Fibroblast of lung (primary cell): Measurements from ENCODE around the gene JAZF1. TPM values are rescaled to one million over a fixed set of nuclear protein-coding genes. Genes with fewer than 3 reads are reported as not detected.
"Not testable (repeated sequence)": the region's sequence is repeated elsewhere in the genome, so short reads cannot be mapped to it uniquely, and the experiment has no call there.

Experiments used
- DNase-seq, 2 donors: peaks; one replicate each; pipeline versions ENCODE4 v3.0.0 to v3.0.0-alpha.2; 2010; ENCODE audit warnings: low read depth in 2 of 2
- H2AFZ ChIP-seq: 2 replicates; pipeline ENCODE4 v1.5.1; 2012; ENCODE audit warnings: low read length, control low read depth, inconsistent platforms
- H3K27ac ChIP-seq: 2 replicates; pipeline ENCODE4 v1.5.1; 2011; ENCODE audit warnings: low read length, control low read depth; ENCODE audit not compliant: insufficient read depth
- H3K27me3 ChIP-seq: 2 replicates; pipeline ENCODE4 v1.5.1; 2011; ENCODE audit warnings: mild to moderate bottlenecking, low read length; ENCODE audit not compliant: control insufficient read depth, insufficient read depth
- H3K36me3 ChIP-seq: 2 replicates; pipeline ENCODE4 v1.5.1; 2011; ENCODE audit warnings: low read length; ENCODE audit not compliant: control insufficient read depth, insufficient read depth
- H3K4me1 ChIP-seq: 2 replicates; pipeline ENCODE4 v1.5.1; 2011; ENCODE audit warnings: low read length; ENCODE audit not compliant: control insufficient read depth, insufficient read depth; ENCODE audit errors: extremely low read depth
- H3K4me2 ChIP-seq: 2 replicates; pipeline ENCODE4 v1.5.1; 2011; ENCODE audit warnings: low read length, control low read depth; ENCODE audit not compliant: insufficient read depth; ENCODE audit errors: extremely low read depth
- H3K4me3 ChIP-seq, 4 experiments: fragments of 200-600 bp in 1 of 4; sonication (generic) in 1 of 4; replicated peaks in 1 of 4; 2 replicates each; pipeline ENCODE4 v1.5.1; 2011 to 2016; ENCODE audit warnings: low read length in 4 of 4, low read depth in 3 of 4, mild to moderate bottlenecking in 3 of 4, control low read depth in 2 of 4, inconsistent platforms in 1 of 4, mixed read lengths in 1 of 4; ENCODE audit not compliant: insufficient read depth in 1 of 4; ENCODE audit errors: control extremely low read depth in 1 of 4
- H3K79me2 ChIP-seq: 2 replicates; pipeline ENCODE4 v1.5.1; 2012; ENCODE audit warnings: mild to moderate bottlenecking, low read length, inconsistent platforms; ENCODE audit not compliant: control insufficient read depth, insufficient read depth
- H3K9ac ChIP-seq: 2 replicates; pipeline ENCODE4 v1.5.1; 2011; ENCODE audit warnings: mild to moderate bottlenecking, low read length, control low read depth; ENCODE audit not compliant: insufficient read depth
- H3K9me3 ChIP-seq: 2 replicates; pipeline ENCODE4 v1.5.1; 2012; ENCODE audit warnings: low read depth, low read length; ENCODE audit not compliant: control insufficient read depth, insufficient read depth
- H4K20me1 ChIP-seq: 2 replicates; pipeline ENCODE4 v1.5.1; 2011; ENCODE audit warnings: low read length; ENCODE audit not compliant: control insufficient read depth, insufficient read depth; ENCODE audit errors: extremely low read depth
- CTCF ChIP-seq, 2 donors: IDR thresholded peaks in 1 of 2; conservative IDR thresholded peaks in 1 of 2; 1 replicate in 1 of 2; 2 replicates in 1 of 2; pipeline ENCODE4 v1.5.1; 2011 to 2012; ENCODE audit warnings: low read length in 2 of 2, control low read depth in 1 of 2, inconsistent platforms in 1 of 2, low read depth in 1 of 2, mild to moderate bottlenecking in 1 of 2
- EZH2 ChIP-seq: IDR thresholded peaks from 2 replicates; pipeline ENCODE4 v1.5.1; 2012; ENCODE audit warnings: low read length, control low read depth, mild to moderate bottlenecking; ENCODE audit errors: missing control alignments
- polyA plus RNA-seq, 2 donors: library from polyadenylated mRNA; depleted of rRNA in 1 of 2; stranded (reverse) in 1 of 2; unstranded in 1 of 2; fragments of >200 nt; gene quantifications; 2 replicates each; pipeline ENCODE4 v1.2.1, GENCODE V29; 2011 to 2012; ENCODE audit warnings: missing spikeins in 1 of 2
- total RNA-seq: library from RNA; depleted of rRNA; stranded (reverse); fragments of >200 nt; gene quantifications from 2 replicates; pipeline ENCODE4 v1.2.1, GENCODE V29; 2014

JAZF1 gene
- total and polyA plus RNA-seq, 2 donors (not counting 1 experiment from before 2014, with no cell fraction given), result 9.1 to 9.3 TPM

- no peak overlapping the region for H3K9ac ChIP-seq
- H3K4me1 ChIP-seq, result no peaks in the 10 kb centered on the region
- no peak overlapping the region for H2AFZ ChIP-seq
- TF ChIP-seq EZH2 (no peak), CTCF (conservative IDR thresholded peaks at IDR 0.05 in 1 of 2, IDR thresholded peaks at IDR 0.05 in 1 of 2; ENCODE audit: low read depth in 1 of 2, low read length in 2 of 2) (no peak)
- H3K79me2 ChIP-seq, result no peaks in the 10 kb centered on the region
- no peak overlapping the region for H3K27ac ChIP-seq
- H3K4me3 ChIP-seq, result no peak overlapping the region
- no peak for DNase-seq
- no peaks in the 10 kb centered on the region for H4K20me1 ChIP-seq
- H3K9me3 ChIP-seq, result no peaks in the 10 kb centered on the region
- no peaks in the 10 kb centered on the region for H3K27me3 ChIP-seq
- no peaks in the 10 kb centered on the region for H3K36me3 ChIP-seq
- no peak overlapping the region for H3K4me2 ChIP-seq
Observed at GRCh38 chr7:27860800-27861199, 319.8 kb downstream of the JAZF1 start.

- not testable (repeated sequence) for H3K9me3 ChIP-seq, DNase-seq, H3K79me2 ChIP-seq, H3K4me2 ChIP-seq, H3K4me3 ChIP-seq, H3K27ac ChIP-seq, H2AFZ ChIP-seq, H3K36me3 ChIP-seq, H3K9ac ChIP-seq, H3K4me1 ChIP-seq, H4K20me1 ChIP-seq, H3K27me3 ChIP-seq
Observed at GRCh38 chr7:27856703-27857485, 323.7 kb downstream of the JAZF1 start.

GRCh38 chr7:27850531-27850930 is 330.1 kb downstream of the JAZF1 start:
- Histone ChIP-seq H3K4me3 (no peak overlapping the region), H3K9ac (no peak overlapping the region), H3K9me3 (no peaks in the 10 kb centered on the region), H3K36me3 (no peaks in the 10 kb centered on the region), H3K4me1 (no peaks in the 10 kb centered on the region), H3K4me2 (no peak overlapping the region), H4K20me1 (no peaks in the 10 kb centered on the region), H3K27ac (no peak overlapping the region), H2AFZ (no peak overlapping the region), H3K27me3 (no peaks in the 10 kb centered on the region), H3K79me2 (no peaks in the 10 kb centered on the region)
- TF ChIP-seq CTCF (conservative IDR thresholded peaks at IDR 0.05 in 1 of 2, IDR thresholded peaks at IDR 0.05 in 1 of 2; ENCODE audit: low read depth in 1 of 2, low read length in 2 of 2), result no peak
- no peak for TF ChIP-seq EZH2
- no peak for DNase-seq
